HepG2 (cell line): ENCODE results near the gene ZFYVE28. TPM values are rescaled to one million over a fixed set of nuclear protein-coding genes. Genes with fewer than 3 reads are reported as not detected.

Experiments
- ATAC-seq: fragments of 200-7000 bp; cut with Tn5 transposase; 3 replicates; pipeline ENCODE4 v1.9.1; 2020; ENCODE audit warnings: mild to moderate bottlenecking, moderate library complexity
- BruUV-seq: library from RNA; stranded (reverse); fragments of 400-500 nt; replicated peaks from 2 replicates; lab custom pipeline; 2021; lab: Mats Ljungman, UMichigan
- CTCF ChIA-PET: fragments of 300-600 bp; formaldehyde crosslinking; extraction: SDS; loops from one replicate; lab custom pipeline; 2021; ENCODE audit warnings: low total read pairs, inconsistent platforms, low intra/inter-chr PET ratio; lab: Yijun Ruan, JAX
- POLR2A ChIA-PET: fragments of 350-600 bp; sonication (Branson Sonifier 250); formaldehyde crosslinking; loops from one replicate; lab custom pipeline; 2020; ENCODE audit warnings: antibody characterized with exemption, inconsistent platforms; lab: Yijun Ruan, JAX
- DNase-seq: peaks from one replicate; pipeline ENCODE4 v3.0.0-alpha.2; 2015; ENCODE audit warnings: low spot score
- FAIRE-seq: peaks from 3 replicates; lab custom pipeline; 2011; peaks lifted over from hg19 to GRCh38; lab: Jason Lieb, UNC
- H2AFZ ChIP-seq: one replicate; pipeline ENCODE4 v1.6.1; 2011; ENCODE audit warnings: low read length, inconsistent platforms
- H3K27ac ChIP-seq: fragments of 300-600 bp; 3 replicates; pipeline ENCODE4 v1.8.0; 2011; ENCODE audit warnings: mixed run types, mild to moderate bottlenecking, mixed read lengths, low read length, inconsistent platforms; ENCODE audit not compliant: insufficient read depth; ENCODE audit errors: extremely low read length
- H3K27me3 ChIP-seq, 2 experiments: fragments of 200-600 bp in 1 of 2; 2 replicates in 1 of 2; 3 replicates in 1 of 2; pipeline versions ENCODE4 v1.6.0 to v1.8.0; 2011; ENCODE audit warnings: low read length in 2 of 2, mild to moderate bottlenecking in 2 of 2, moderate library complexity in 2 of 2, inconsistent platforms in 1 of 2; ENCODE audit not compliant: insufficient read depth in 2 of 2, control insufficient read depth in 1 of 2
- H3K36me3 ChIP-seq, 2 experiments: fragments of 200-600 bp in 1 of 2; replicated peaks in 1 of 2; 2 replicates in 1 of 2; 3 replicates in 1 of 2; pipeline versions ENCODE4 v1.5.1 to v1.8.0; 2011; ENCODE audit warnings: low read length in 2 of 2, inconsistent platforms in 1 of 2; ENCODE audit not compliant: insufficient read depth in 2 of 2, control insufficient read depth in 1 of 2
- H3K4me1 ChIP-seq: 2 replicates; pipeline ENCODE4 v1.5.1; 2012; ENCODE audit warnings: low read length, inconsistent platforms; ENCODE audit not compliant: insufficient read depth
- H3K4me2 ChIP-seq: 2 replicates; pipeline ENCODE4 v1.6.0; 2011; ENCODE audit warnings: low read depth, low read length, inconsistent platforms
- H3K4me3 ChIP-seq, 3 experiments: fragments of 200-600 bp in 1 of 3; sonication (generic), shearing (Covaris generic) in 1 of 3; replicated peaks in 1 of 3; 2 replicates each; pipeline ENCODE4 v1.5.1; 2011 to 2016; ENCODE audit warnings: low read length in 3 of 3, inconsistent platforms in 2 of 3, low read depth in 2 of 3, mild to moderate bottlenecking in 2 of 3, control low read depth in 1 of 3, mixed read lengths in 1 of 3; ENCODE audit not compliant: insufficient read depth in 1 of 3
- H3K79me2 ChIP-seq: one replicate; pipeline ENCODE4 v1.6.1; 2011; ENCODE audit warnings: low read length, inconsistent platforms; ENCODE audit not compliant: insufficient read depth
- H3K9ac ChIP-seq: 2 replicates; pipeline ENCODE4 v1.6.0; 2011; ENCODE audit warnings: mild to moderate bottlenecking, low read depth, low read length, inconsistent platforms; ENCODE audit not compliant: insufficient read depth
- H3K9me3 ChIP-seq: 2 replicates; pipeline ENCODE4 v1.5.1; 2012; ENCODE audit warnings: mild to moderate bottlenecking, low read length
- H4K20me1 ChIP-seq: 2 replicates; pipeline ENCODE4 v1.6.0; 2011; ENCODE audit warnings: inconsistent platforms, mild to moderate bottlenecking, low read length, moderate library complexity; ENCODE audit not compliant: insufficient read depth
- ARHGAP35 ChIP-seq: sonication (generic); formaldehyde crosslinking; IDR thresholded peaks from 2 replicates; pipeline ENCODE4 v1.9.0; 2022; ENCODE audit warnings: mild to moderate bottlenecking, inconsistent platforms, moderate library complexity, missing genetic modification reagents, borderline replicate concordance
- CC2D1A ChIP-seq: sonication (generic); formaldehyde crosslinking; IDR thresholded peaks from 2 replicates; pipeline ENCODE4 v1.8.1; 2023; ENCODE audit warnings: mild to moderate bottlenecking, missing genetic modification reagents
- ELF1 ChIP-seq: sonication (generic); formaldehyde crosslinking; IDR thresholded peaks from 2 replicates; pipeline ENCODE4 v1.4.0; 2020; ENCODE audit warnings: missing genetic modification reagents
- GPBP1L1 ChIP-seq: sonication (generic); formaldehyde crosslinking; IDR thresholded peaks from 2 replicates; pipeline ENCODE4 v1.5.0; 2020; ENCODE audit warnings: mild to moderate bottlenecking, missing genetic modification reagents
- MAX ChIP-seq: IDR thresholded peaks from 2 replicates; pipeline ENCODE4 v1.6.1; 2012; ENCODE audit warnings: inconsistent platforms
- MXD1 ChIP-seq: sonication (generic); formaldehyde crosslinking; IDR thresholded peaks from 2 replicates; pipeline ENCODE4 v1.4.0; 2020; ENCODE audit warnings: mild to moderate bottlenecking, missing genetic modification reagents
- PLSCR1 ChIP-seq: sonication (generic); formaldehyde crosslinking; IDR thresholded peaks from 2 replicates; pipeline ENCODE4 v1.5.0; 2020; ENCODE audit warnings: missing genetic modification reagents, mild to moderate bottlenecking, borderline replicate concordance
- RAD51 ChIP-seq: fragments of 450-650 bp; IDR thresholded peaks from 2 replicates; pipeline ENCODE4 v1.6.1; 2016; ENCODE audit warnings: borderline replicate concordance
- RARA ChIP-seq: IDR thresholded peaks from 2 replicates; pipeline ENCODE4 v1.6.1; 2016; ENCODE audit warnings: missing genetic modification reagents, missing compliant biosample characterization
- SNAPC5 ChIP-seq: sonication (generic); formaldehyde crosslinking; IDR thresholded peaks from 2 replicates; pipeline ENCODE4 v1.8.1; 2023; ENCODE audit warnings: mild to moderate bottlenecking, missing genetic modification reagents, borderline replicate concordance
- SOX6 ChIP-seq, 2 experiments: fragments of 450-650 bp in 1 of 2; sonication (generic) in 1 of 2; formaldehyde crosslinking in 1 of 2; IDR thresholded peaks; 2 replicates each; pipeline versions ENCODE4 v1.4.0 to v1.6.1; 2017 to 2020; ENCODE audit warnings: antibody characterized with exemption in 1 of 2, mild to moderate bottlenecking in 1 of 2, missing genetic modification reagents in 1 of 2
- TBL1XR1 ChIP-seq: fragments of 150-350 bp; IDR thresholded peaks from 2 replicates; pipeline ENCODE4 v1.6.1; 2014; ENCODE audit warnings: borderline replicate concordance, low read length; ENCODE audit not compliant: partially characterized antibody
- USF2 ChIP-seq, 2 experiments: sonication (generic) in 1 of 2; formaldehyde crosslinking in 1 of 2; IDR thresholded peaks; 2 replicates each; pipeline versions ENCODE4 v1.5.1 to v1.6.1; 2011 to 2020; ENCODE audit warnings: borderline replicate concordance in 1 of 2, low read depth in 1 of 2, low read length in 1 of 2, mild to moderate bottlenecking in 1 of 2, missing genetic modification reagents in 1 of 2, moderate library complexity in 1 of 2
- YY1 ChIP-seq: IDR thresholded peaks from 2 replicates; pipeline ENCODE4 v1.6.1; 2011; ENCODE audit warnings: low read length, low read depth, moderate library complexity, mild to moderate bottlenecking; ENCODE audit not compliant: insufficient read depth, insufficient replicate concordance
- ZKSCAN8 ChIP-seq: IDR thresholded peaks from 2 replicates; pipeline ENCODE4 v1.6.1; 2016; ENCODE audit warnings: borderline replicate concordance, missing genetic modification reagents, missing compliant biosample characterization
- ZNF260 ChIP-seq: sonication (generic); formaldehyde crosslinking; IDR thresholded peaks from 2 replicates; pipeline ENCODE4 v1.4.0; 2020; ENCODE audit warnings: missing genetic modification reagents, low read depth, mild to moderate bottlenecking, borderline replicate concordance
- ZSCAN12 ChIP-seq: sonication (generic); formaldehyde crosslinking; IDR thresholded peaks from 2 replicates; pipeline ENCODE4 v1.9.0; 2021; ENCODE audit warnings: mild to moderate bottlenecking, missing genetic modification reagents
- WGBS: methylation state at CpG from one replicate; pipeline ENCODE4 v1.1.6; 2017; ENCODE audit warnings: low lambda C conversion rate; 5-methylcytosine and 5-hydroxymethylcytosine counted together
- in situ Hi-C: cut with HindIII; loops from 2 replicates; pipeline ENCODE4 v1.10.0; 2017; ENCODE audit warnings: low pct_unique_long_range_greater_than_20kb; ENCODE audit not compliant: extremely low pct_ligation_motif_present
- intact Hi-C: fragments of 100-400 bp; cut with micrococcal nuclease; formaldehyde crosslinking; loops from one replicate; pipeline ENCODE4 v1.10.0; 2022; ENCODE audit not compliant: unreplicated experiment
- polyA plus RNA-seq, 8 experiments: library from polyadenylated mRNA; depleted of rRNA in 3 of 8; stranded (reverse) in 7 of 8; unstranded in 1 of 8; fragments of >200 nt; fragmentation: Illumina TruSeq in 4 of 8; extraction: Trizol in 4 of 8; gene quantifications; 2 replicates each; pipeline versions ENCODE4 v1.2.1 to v1.2.3, GENCODE V29; 2011 to 2016; ENCODE audit warnings: low read depth in 4 of 8, missing spikeins in 1 of 8, mixed read lengths in 1 of 8; ENCODE audit not compliant: insufficient read depth in 1 of 8
- total RNA-seq, 5 experiments: library from RNA; depleted of rRNA; stranded (reverse); fragments of >200 nt; fragmentation: Illumina TruSeq; extraction: Trizol; gene quantifications; 2 replicates each; pipeline ENCODE4 v1.2.3, GENCODE V29; 2016; ENCODE audit warnings: low read depth in 1 of 5

Gene ZFYVE28
- total and polyA plus RNA-seq, 2 of the 13 experiments (the other 11 are each of a cell fraction or from before 2014, with no cell fraction given), result 0.12 to 0.22 TPM

GRCh38 chr4:2264481-2265041, 153.9 kb downstream of the ZFYVE28 start:
- intact Hi-C loops, result no loop called here
- Histone ChIP-seq H3K4me2 (no peak overlapping the region), H3K4me1 (peaks cover 27% of the 10 kb centered on the region), H4K20me1 (no peaks in the 10 kb centered on the region), H3K27ac (no peak overlapping the region), H3K79me2 (peaks cover 9% of the 10 kb centered on the region), H3K9ac (no peak overlapping the region), H3K36me3 (0 out of 5 replicates have a peak, but pooled peaks cover 0 to 1% of the 10 kb centered on the region in 2 experiments), H3K4me3 (no peak overlapping the region), H2AFZ (no peak overlapping the region), H3K27me3 (peaks cover 17 to 50% of the 10 kb centered on the region in 2 experiments; a peak in 4 of 5 replicates), H3K9me3 (no peaks in the 10 kb centered on the region)
- CTCF ChIA-PET, result no interaction called here
- FAIRE-seq (no peak), DNase-seq (no peak), ATAC-seq (no peak)
- in situ Hi-C loops, result no loop called here
- WGBS, result 4% methylated on average over 2 of the region's 6 CpGs
- POLR2A ChIA-PET, result no interaction called here
- no TSS peak for BruUV-seq
- no peak for TF ChIP-seq ELF1 (CRISPR knock-in tag)
- TF ChIP-seq RARA (CRISPR knock-in tag), result no peak
- no peak for TF ChIP-seq ZKSCAN8 (CRISPR knock-in tag)
- no peak for TF ChIP-seq YY1
- TF ChIP-seq SOX6 (IDR thresholded peaks at IDR 0.05), result no peak
- TF ChIP-seq SOX6 (CRISPR knock-in tag; IDR thresholded peaks at IDR 0.05), result no peak
- no peak for TF ChIP-seq MXD1 (CRISPR knock-in tag)
- no peak for TF ChIP-seq RAD51
- TF ChIP-seq MAX, result no peak
- TF ChIP-seq TBL1XR1, result no peak
- TF ChIP-seq CC2D1A (CRISPR knock-in tag), result no peak
- no peak for TF ChIP-seq ARHGAP35 (CRISPR knock-in tag)
- TF ChIP-seq ZNF260, result no peak
- no peak for TF ChIP-seq SNAPC5 (CRISPR knock-in tag)
- no peak for TF ChIP-seq ZSCAN12
- no peak for TF ChIP-seq PLSCR1 (CRISPR knock-in tag)
- no peak for TF ChIP-seq GPBP1L1 (CRISPR knock-in tag)
- no peak for TF ChIP-seq USF2 (IDR thresholded peaks at IDR 0.05; ENCODE audit: low read depth, low read length)
- TF ChIP-seq USF2 (CRISPR knock-in tag; IDR thresholded peaks at IDR 0.05; ENCODE audit: borderline replicate concordance), result no peak
